ENCODE data around the gene RNF121.

DNA sequence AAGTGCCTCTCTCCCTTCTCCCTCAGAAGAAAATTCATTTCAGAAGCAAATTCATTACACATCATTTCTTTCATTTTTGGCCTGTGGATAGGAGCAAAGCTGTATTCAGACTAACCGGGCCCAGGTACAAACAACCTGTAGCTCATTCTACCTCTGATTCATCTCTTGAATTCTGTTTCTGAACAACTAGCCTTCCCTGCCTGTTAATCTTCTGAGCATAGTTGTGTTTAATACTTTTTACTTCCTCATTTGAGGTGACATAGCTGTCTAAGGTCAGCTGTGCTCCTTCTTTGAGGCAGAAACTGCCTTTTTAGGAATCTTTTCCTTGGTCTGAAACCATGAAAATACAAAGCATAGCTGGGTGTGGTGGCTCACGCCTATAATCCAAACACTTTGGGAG, 57.3 kb downstream of the RNF121 start:
- TF ChIP-seq, protein P1, sequence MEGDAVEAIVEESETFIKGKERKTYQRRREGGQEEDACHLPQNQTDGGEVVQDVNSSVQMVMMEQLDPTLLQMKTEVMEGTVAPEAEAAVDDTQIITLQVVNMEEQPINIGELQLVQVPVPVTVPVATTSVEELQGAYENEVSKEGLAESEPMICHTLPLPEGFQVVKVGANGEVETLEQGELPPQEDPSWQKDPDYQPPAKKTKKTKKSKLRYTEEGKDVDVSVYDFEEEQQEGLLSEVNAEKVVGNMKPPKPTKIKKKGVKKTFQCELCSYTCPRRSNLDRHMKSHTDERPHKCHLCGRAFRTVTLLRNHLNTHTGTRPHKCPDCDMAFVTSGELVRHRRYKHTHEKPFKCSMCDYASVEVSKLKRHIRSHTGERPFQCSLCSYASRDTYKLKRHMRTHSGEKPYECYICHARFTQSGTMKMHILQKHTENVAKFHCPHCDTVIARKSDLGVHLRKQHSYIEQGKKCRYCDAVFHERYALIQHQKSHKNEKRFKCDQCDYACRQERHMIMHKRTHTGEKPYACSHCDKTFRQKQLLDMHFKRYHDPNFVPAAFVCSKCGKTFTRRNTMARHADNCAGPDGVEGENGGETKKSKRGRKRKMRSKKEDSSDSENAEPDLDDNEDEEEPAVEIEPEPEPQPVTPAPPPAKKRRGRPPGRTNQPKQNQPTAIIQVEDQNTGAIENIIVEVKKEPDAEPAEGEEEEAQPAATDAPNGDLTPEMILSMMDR (conservative IDR thresholded peaks at IDR 0.05; ENCODE audit: low read depth, low read length): no peak
- TF ChIP-seq POLR2A (IDR thresholded peaks at IDR 0.05; ENCODE audit: low read depth, low read length): no peak
- no peak for TF ChIP-seq FOS (IDR thresholded peaks at IDR 0.05; ENCODE audit: low read depth, low read length)
- TF ChIP-seq NFE2L2 (IDR thresholded peaks at IDR 0.05; ENCODE audit: low read depth, low read length): no peak
- no peak for TF ChIP-seq MAFK (IDR thresholded peaks at IDR 0.05; ENCODE audit: low read depth, low read length)
- TF ChIP-seq MAZ (IDR thresholded peaks at IDR 0.05; ENCODE audit: borderline replicate concordance, low read depth, low read length): no peak
- TF ChIP-seq, protein P2, sequence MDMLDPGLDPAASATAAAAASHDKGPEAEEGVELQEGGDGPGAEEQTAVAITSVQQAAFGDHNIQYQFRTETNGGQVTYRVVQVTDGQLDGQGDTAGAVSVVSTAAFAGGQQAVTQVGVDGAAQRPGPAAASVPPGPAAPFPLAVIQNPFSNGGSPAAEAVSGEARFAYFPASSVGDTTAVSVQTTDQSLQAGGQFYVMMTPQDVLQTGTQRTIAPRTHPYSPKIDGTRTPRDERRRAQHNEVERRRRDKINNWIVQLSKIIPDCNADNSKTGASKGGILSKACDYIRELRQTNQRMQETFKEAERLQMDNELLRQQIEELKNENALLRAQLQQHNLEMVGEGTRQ (IDR thresholded peaks at IDR 0.05; ENCODE audit: low read depth, low read length): no peak
- TF ChIP-seq RCOR1 (IDR thresholded peaks at IDR 0.05; ENCODE audit: insufficient replicate concordance, low read length): no peak
- TF ChIP-seq RAD21 (IDR thresholded peaks at IDR 0.05; ENCODE audit: low read length): no peak
- TF ChIP-seq RFX5 (IDR thresholded peaks at IDR 0.05; ENCODE audit: low read depth, low read length): no peak
- TF ChIP-seq CHD1 (IDR thresholded peaks at IDR 0.05; ENCODE audit: low read depth, low read length): no peak
- no peak for TF ChIP-seq CEBPB (IDR thresholded peaks at IDR 0.05; ENCODE audit: low read depth, low read length)
- TF ChIP-seq SMC3 (IDR thresholded peaks at IDR 0.05; ENCODE audit: low read depth, low read length): no peak
